ENCODE measurements around the gene USP22.
"Not testable (repeated sequence)": the region's sequence is repeated elsewhere in the genome, so short reads cannot be mapped to it uniquely, and the experiment has no call there.

Gene USP22

DNA sequence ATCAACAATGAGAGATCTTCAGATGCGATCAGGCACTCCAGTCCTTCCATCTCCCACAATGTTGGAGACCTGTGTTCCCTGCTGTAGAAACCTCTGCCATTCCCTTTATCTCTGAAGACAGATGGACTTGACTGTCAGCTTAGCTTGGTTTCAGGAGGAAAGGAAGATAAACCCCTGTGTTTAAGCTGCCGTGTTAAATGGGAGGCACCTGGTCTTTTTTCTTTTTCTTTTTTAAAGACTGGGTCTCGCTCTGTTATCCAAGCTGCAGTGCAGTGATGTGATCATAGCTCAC is 63.1 kb downstream of the USP22 start:
- no peak overlapping the region for H3K4me3 ChIP-seq (ENCODE audit: low read depth, low read length)
- DNase-seq (ENCODE audit: low read depth), result no peak
- TF ChIP-seq, protein P1, sequence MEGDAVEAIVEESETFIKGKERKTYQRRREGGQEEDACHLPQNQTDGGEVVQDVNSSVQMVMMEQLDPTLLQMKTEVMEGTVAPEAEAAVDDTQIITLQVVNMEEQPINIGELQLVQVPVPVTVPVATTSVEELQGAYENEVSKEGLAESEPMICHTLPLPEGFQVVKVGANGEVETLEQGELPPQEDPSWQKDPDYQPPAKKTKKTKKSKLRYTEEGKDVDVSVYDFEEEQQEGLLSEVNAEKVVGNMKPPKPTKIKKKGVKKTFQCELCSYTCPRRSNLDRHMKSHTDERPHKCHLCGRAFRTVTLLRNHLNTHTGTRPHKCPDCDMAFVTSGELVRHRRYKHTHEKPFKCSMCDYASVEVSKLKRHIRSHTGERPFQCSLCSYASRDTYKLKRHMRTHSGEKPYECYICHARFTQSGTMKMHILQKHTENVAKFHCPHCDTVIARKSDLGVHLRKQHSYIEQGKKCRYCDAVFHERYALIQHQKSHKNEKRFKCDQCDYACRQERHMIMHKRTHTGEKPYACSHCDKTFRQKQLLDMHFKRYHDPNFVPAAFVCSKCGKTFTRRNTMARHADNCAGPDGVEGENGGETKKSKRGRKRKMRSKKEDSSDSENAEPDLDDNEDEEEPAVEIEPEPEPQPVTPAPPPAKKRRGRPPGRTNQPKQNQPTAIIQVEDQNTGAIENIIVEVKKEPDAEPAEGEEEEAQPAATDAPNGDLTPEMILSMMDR (conservative IDR thresholded peaks at IDR 0.05; ENCODE audit: low read depth, low read length), result no peak

DNA sequence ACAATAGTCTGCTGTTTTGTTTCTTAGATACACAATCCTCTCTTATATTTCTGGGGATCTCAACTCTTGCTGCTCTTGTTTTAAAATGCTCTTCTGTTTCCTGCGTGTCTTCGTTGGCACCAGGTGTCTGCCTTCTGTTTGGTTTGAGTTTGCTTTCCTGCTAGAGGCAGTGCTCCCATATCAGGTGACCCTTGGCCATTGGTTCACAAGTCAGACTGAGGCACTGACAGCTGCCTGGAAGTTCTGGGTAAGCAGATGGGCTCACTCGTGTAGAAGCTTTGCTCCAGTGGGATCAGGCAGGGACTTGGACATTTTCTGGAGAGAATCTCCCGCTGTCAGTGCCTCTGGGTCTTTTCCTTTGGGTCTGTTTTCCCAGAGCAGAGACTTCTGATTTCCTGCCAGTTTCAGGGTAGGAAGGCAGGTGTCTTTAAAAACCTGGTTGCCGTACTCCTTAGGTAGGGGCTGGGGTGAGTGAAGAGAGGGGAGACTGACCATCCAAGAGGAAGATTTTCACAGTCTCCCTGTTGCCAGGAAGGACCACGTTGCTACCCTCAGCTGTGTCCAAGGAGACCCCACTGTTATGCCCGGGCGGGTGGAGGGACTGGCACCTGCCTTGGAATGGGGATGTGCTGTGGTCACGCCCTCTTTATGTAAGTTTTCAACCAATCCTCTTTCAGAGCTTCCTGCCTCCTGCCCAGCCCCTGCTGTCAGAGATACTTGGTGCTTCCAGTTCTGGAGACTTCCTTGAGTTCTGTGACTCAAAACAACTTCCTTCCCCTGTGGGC is 63.6 kb downstream of the USP22 start:
- DNase-seq (ENCODE audit: low read depth); H3K4me3 ChIP-seq (ENCODE audit: low read depth, low read length): not testable (repeated sequence)

DNA sequence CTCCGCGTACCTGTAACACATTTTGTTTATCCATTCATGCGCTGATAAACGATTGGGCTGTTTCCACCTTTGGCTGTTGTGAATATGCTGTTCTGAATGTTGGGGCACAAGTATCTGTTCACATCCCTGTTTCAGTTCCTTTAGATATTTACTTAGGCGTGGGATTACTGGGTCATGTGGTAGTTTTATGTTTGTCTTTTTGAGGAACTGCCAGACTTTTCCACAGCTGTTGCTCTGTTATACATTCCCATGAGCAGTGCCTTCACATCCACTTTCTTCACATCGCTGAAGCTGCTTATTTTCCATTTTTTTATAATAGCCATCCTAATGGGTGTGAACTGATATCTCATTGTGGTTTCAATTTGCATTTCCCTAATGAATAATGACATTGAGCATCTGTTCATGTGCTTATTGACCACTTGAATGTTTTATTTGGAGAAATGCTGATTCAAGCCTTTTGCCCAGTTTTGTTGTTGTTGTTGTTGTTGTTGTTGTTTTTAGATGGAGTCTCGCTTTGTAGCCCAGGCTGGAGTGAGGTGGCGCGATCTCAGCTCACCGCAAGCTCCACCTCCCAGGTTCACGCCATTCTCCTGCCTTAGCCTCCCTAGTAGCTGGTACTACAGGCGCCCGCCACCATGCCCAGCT is 65.1 kb downstream of the USP22 start:
- not testable (repeated sequence) for H3K4me3 ChIP-seq (ENCODE audit: low read depth, low read length); DNase-seq (ENCODE audit: low read depth)

DNA sequence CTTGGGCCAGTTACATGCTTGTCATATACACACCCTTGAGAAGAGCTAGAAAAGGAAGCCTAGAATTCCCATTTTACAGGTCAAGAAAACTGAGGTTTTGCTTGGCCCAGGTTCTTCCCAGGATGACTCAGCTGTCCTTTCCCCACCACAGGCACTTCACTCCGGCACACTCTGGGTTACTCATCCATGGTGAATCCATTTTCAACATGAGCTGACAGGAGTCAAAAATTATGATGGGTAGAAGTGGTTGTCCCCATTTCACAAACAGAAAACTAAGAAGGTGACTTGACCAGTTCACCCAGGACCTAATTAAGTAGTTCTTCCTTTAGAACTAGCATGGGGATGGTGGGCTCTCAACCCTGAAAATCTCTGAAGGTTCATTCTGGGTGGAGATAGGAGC is 67.2 kb downstream of the USP22 start:
- no peak for DNase-seq (ENCODE audit: low read depth)
- TF ChIP-seq, protein P1 (conservative IDR thresholded peaks at IDR 0.05; ENCODE audit: low read depth, low read length), result no peak
- no peak overlapping the region for H3K4me3 ChIP-seq (ENCODE audit: low read depth, low read length)

- no peak for DNase-seq (ENCODE audit: low read depth)
- no peak overlapping the region for H3K4me3 ChIP-seq (ENCODE audit: low read depth, low read length)
- TF ChIP-seq, protein P1 (conservative IDR thresholded peaks at IDR 0.05; ENCODE audit: low read depth, low read length), result no peak
These were observed 72.5 kb downstream of the USP22 start for GRCh38 chr17:20970329-20970728.

- H3K4me3 ChIP-seq (ENCODE audit: low read depth, low read length), result no peak overlapping the region
- TF ChIP-seq, protein P1 (conservative IDR thresholded peaks at IDR 0.05; ENCODE audit: low read depth, low read length), result no peak
- DNase-seq (ENCODE audit: low read depth), result no peak
These were observed 73.7 kb downstream of the USP22 start for GRCh38 chr17:20968913-20969616.

- TF ChIP-seq, protein P1 (conservative IDR thresholded peaks at IDR 0.05; ENCODE audit: low read depth, low read length), result no peak
- H3K4me3 ChIP-seq (ENCODE audit: low read depth, low read length), result no peak overlapping the region
- peak; percentile 33 for DNase-seq (ENCODE audit: low read depth)
These were observed 75.0 kb downstream of the USP22 start for GRCh38 chr17:20967776-20968175.

- TF ChIP-seq, protein P1 (conservative IDR thresholded peaks at IDR 0.05; ENCODE audit: low read depth, low read length), result no peak
- no peak overlapping the region for H3K4me3 ChIP-seq (ENCODE audit: low read depth, low read length)
- DNase-seq (ENCODE audit: low read depth), result no peak
These were observed 75.9 kb downstream of the USP22 start for GRCh38 chr17:20966870-20967269.
